GM18870 (cell line): ENCODE results near the gene RBM10.

Experiments used
- ATAC-seq: cut with Tn5 transposase; IDR thresholded peaks from one replicate; pipeline ENCODE4 v1.9.1; 2021; ENCODE audit warnings: moderate library complexity; ENCODE audit not compliant: unreplicated experiment

Gene RBM10

DNA sequence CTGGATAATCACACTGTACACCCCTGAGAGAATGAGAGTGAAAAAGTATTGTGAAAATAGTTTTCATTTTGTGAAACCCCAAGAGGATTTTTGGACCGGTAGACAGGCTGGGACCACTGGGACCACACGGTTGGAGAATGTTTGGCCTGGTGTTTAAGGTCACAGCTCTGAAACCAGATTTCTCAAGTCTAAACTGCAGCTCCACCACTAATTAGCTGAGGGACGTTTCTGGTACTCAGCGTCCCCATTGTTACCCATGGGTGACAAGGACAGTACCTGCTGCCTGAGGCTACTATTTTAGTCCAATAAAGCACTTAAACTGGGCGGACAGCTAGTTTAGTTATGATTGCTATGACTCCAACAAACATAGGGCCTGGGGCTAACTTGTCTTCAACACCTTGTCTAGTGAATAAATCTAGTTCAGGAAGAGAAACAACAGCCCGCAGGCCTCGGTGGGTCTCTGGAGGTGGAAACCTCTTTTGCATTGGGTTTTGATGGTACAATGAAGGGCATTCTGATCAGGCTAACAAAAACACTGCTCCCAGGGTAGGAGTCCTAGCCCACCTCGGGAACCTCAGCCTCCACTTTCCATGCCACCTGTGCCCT lies 87.3 kb downstream of the RBM10 start:
- no peak for ATAC-seq

GRCh38 chrX:47232803-47233332 lies 87.8 kb downstream of the RBM10 start, which contains the start of gene USP11:
Gene USP11 (plus strand): TSS chrX:47233009. CDS start chrX:47233044, 35 bp downstream.
- no peak for ATAC-seq

- ATAC-seq, result peak; percentile 82
Observed at GRCh38 chrX:47233333-47234113, 88.5 kb downstream of the RBM10 start.

DNA sequence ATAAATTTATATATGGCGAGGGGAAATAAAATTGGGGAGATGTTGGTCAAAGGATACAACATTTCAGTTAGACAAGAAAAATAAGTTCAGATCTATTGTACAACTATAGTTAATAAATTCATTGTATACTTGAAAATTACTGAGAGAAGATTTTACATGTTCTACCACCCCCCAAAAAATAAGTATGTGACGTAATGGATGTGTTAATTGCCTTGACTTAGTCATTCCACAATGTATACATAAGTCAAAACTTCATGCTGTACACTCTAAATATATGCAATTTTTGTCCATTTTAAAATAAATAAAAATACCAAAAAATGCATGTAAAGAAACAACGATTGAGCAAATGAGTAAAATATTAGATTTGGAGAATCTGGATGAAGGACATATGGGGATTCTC lies 89.6 kb downstream of the RBM10 start:
- no peak for ATAC-seq

- ATAC-seq, result no peak
Observed at GRCh38 chrX:47235691-47236103, 90.7 kb downstream of the RBM10 start.
